Tibial nerve (tissue), 4 donors: ENCODE data around the gene CEACAM19. TPM values are rescaled to one million over a fixed set of nuclear protein-coding genes. Genes with fewer than 3 reads are reported as not detected.
A peak's percentile ranks its signal among the peaks of the same experiment; 100 is the strongest.
"Not testable (repeated sequence)": the region's sequence is repeated elsewhere in the genome, so short reads cannot be mapped to it uniquely, and the experiment has no call there.

Source experiments
- DNase-seq, 2 donors: peaks; one replicate each; pipeline ENCODE4 v3.0.0-alpha.2; 2019; ENCODE audit warnings: low spot score in 2 of 2
- H3K27ac ChIP-seq, 4 donors: fragments of 200-600 bp; sonication (generic) in 3 of 4; one replicate each; pipeline ENCODE4 v1.5.1; 2017 to 2019; ENCODE audit warnings: mild to moderate bottlenecking in 1 of 4
- H3K27me3 ChIP-seq, 2 donors: fragments of 200-600 bp; sonication (generic) in 1 of 2; one replicate each; pipeline versions ENCODE4 v1.5.1 to v1.6.0; 2017 to 2019
- H3K36me3 ChIP-seq, 3 donors: fragments of 200-600 bp; sonication (generic); one replicate each; pipeline ENCODE4 v1.5.1; 2018 to 2019
- H3K4me1 ChIP-seq, 4 donors: fragments of 200-600 bp; sonication (generic) in 3 of 4; one replicate each; pipeline ENCODE4 v1.5.1; 2017 to 2019
- H3K4me3 ChIP-seq, 4 donors: fragments of 200-600 bp; sonication (generic) in 3 of 4; one replicate each; pipeline ENCODE4 v1.5.1; 2017 to 2019; ENCODE audit warnings: mild to moderate bottlenecking in 1 of 4, moderate library complexity in 1 of 4
- H3K9me3 ChIP-seq, 4 donors: fragments of 200-600 bp; sonication (generic) in 3 of 4; one replicate each; pipeline ENCODE4 v1.5.1; 2017 to 2019
- CTCF ChIP-seq, 5 experiments: fragments of 200-600 bp in 3 of 5; fragments of 450-650 bp in 2 of 5; sonication (generic) in 3 of 5; IDR thresholded peaks; one replicate each; pipeline ENCODE4 v1.5.1; 2016 to 2019; ENCODE audit warnings: antibody characterized with exemption in 5 of 5, mild to moderate bottlenecking in 3 of 5, moderate library complexity in 2 of 5
- EP300 ChIP-seq, 2 donors: sonication (generic); formaldehyde crosslinking; IDR thresholded peaks; one replicate each; pipeline ENCODE4 v1.6.1; 2017; ENCODE audit warnings: antibody characterized with exemption in 2 of 2, mild to moderate bottlenecking in 1 of 2
- POLR2A ChIP-seq, 2 donors: fragments of 450-650 bp; IDR thresholded peaks; one replicate each; pipeline ENCODE4 v1.6.1; 2017; ENCODE audit warnings: antibody characterized with exemption in 2 of 2, mild to moderate bottlenecking in 2 of 2, moderate library complexity in 2 of 2
- WGBS, 2 donors: methylation state at CpG; one replicate each; pipeline ENCODE4 v1.1.5; 2018; 5-methylcytosine and 5-hydroxymethylcytosine counted together
- total RNA-seq, 4 donors: library from RNA; depleted of rRNA; stranded (reverse); fragments of >200 nt; gene quantifications; one replicate each; pipeline ENCODE4 v1.1.0, GENCODE V29; 2016

CEACAM19 gene
- total RNA-seq, 4 donors from 2014 or later: 10.9 to 38.7 (median 15.4) TPM

- 83 to 87% methylated on average over 7 to 8 of the region's 9 CpGs for WGBS, 2 donors
- Histone ChIP-seq H3K27ac (no peak overlapping the region), H3K4me3 (no peak overlapping the region), H3K27me3 (no peaks in the 10 kb centered on the region), H3K9me3 (no peaks in the 10 kb centered on the region), H3K4me1 (peaks cover 0 to 9% (median 0%) of the 10 kb centered on the region in 4 donors), H3K36me3 (peaks cover 0 to 52% (median 0%) of the 10 kb centered on the region in 3 donors)
- no peak for DNase-seq
- TF ChIP-seq POLR2A (IDR thresholded peaks at IDR 0.05): no peak
- TF ChIP-seq EP300 (IDR thresholded peaks at IDR 0.05): no peak
- TF ChIP-seq CTCF (IDR thresholded peaks at IDR 0.05): no peak
Measured at GRCh38 chr19:44683434-44684210, 12.3 kb downstream of the CEACAM19 start.

- Histone ChIP-seq H3K4me1 (peaks cover 0 to 14% (median 0%) of the 10 kb centered on the region in 4 donors), H3K36me3 (peaks cover 0 to 44% (median 0%) of the 10 kb centered on the region in 3 donors)
- not testable (repeated sequence) for DNase-seq, H3K27me3 ChIP-seq, H3K27ac ChIP-seq, H3K9me3 ChIP-seq, H3K4me3 ChIP-seq
- 84 to 95% methylated on average over 3 of the region's 3 CpGs for WGBS, 2 donors
Measured at GRCh38 chr19:44684396-44684795, 13.1 kb downstream of the CEACAM19 start.

- H3K4me1 ChIP-seq: peaks cover 0 to 18% (median 0%) of the 10 kb centered on the region in 4 donors
- no peaks in the 10 kb centered on the region for H3K27me3 ChIP-seq
- H3K36me3 ChIP-seq: peaks cover 0 to 36% (median 0%) of the 10 kb centered on the region in 3 donors
- no peak for TF ChIP-seq POLR2A (IDR thresholded peaks at IDR 0.05)
- peak in 1 of 2 donors; percentile 37 for TF ChIP-seq EP300 (IDR thresholded peaks at IDR 0.05)
- H3K27ac ChIP-seq: peak overlapping the region in 1 of 4 donors; percentile 8
- 39 to 44% methylated on average over 25 of the region's 25 CpGs for WGBS, 2 donors
- no peaks in the 10 kb centered on the region for H3K9me3 ChIP-seq
- DNase-seq: no peak
- H3K4me3 ChIP-seq: no peak overlapping the region
Measured at GRCh38 chr19:44684892-44685863, 13.9 kb downstream of the CEACAM19 start.

GRCh38 chr19:44685877-44686276 lies 14.6 kb downstream of the CEACAM19 start:
- 63 to 75% methylated on average over 4 of the region's 4 CpGs for WGBS, 2 donors
- no peak for DNase-seq
- Histone ChIP-seq H3K27me3 (no peaks in the 10 kb centered on the region), H3K9me3 (no peaks in the 10 kb centered on the region), H3K4me1 (peaks cover 0 to 18% (median 0%) of the 10 kb centered on the region in 4 donors), H3K36me3 (peaks cover 0 to 29% (median 0%) of the 10 kb centered on the region in 3 donors), H3K4me3 (no peak overlapping the region), H3K27ac (no peak overlapping the region)
- TF ChIP-seq CTCF (IDR thresholded peaks at IDR 0.05): no peak
- no peak for TF ChIP-seq EP300 (IDR thresholded peaks at IDR 0.05)
- no peak for TF ChIP-seq POLR2A (IDR thresholded peaks at IDR 0.05)

GRCh38 chr19:44686896-44687295 lies 15.6 kb downstream of the CEACAM19 start:
- DNase-seq: no peak
- no peaks in the 10 kb centered on the region for H3K9me3 ChIP-seq
- H3K4me3 ChIP-seq: no peak overlapping the region
- H3K27ac ChIP-seq: no peak overlapping the region
- H3K4me1 ChIP-seq: peaks cover 0 to 23% (median 0%) of the 10 kb centered on the region in 4 donors
- TF ChIP-seq POLR2A (IDR thresholded peaks at IDR 0.05): no peak
- no peak for TF ChIP-seq EP300 (IDR thresholded peaks at IDR 0.05)
- TF ChIP-seq CTCF (IDR thresholded peaks at IDR 0.05): no peak
- no peaks in the 10 kb centered on the region for H3K27me3 ChIP-seq
- 66 to 71% methylated on average over 4 of the region's 4 CpGs for WGBS, 2 donors
- H3K36me3 ChIP-seq: peaks cover 0 to 19% (median 0%) of the 10 kb centered on the region in 3 donors
